H1 (cell line): ENCODE results near the gene OOSP3. TPM values are rescaled to one million over a fixed set of nuclear protein-coding genes. Genes with fewer than 3 reads are reported as not detected.
"Not testable (repeated sequence)": the region's sequence is repeated elsewhere in the genome, so short reads cannot be mapped to it uniquely, and the experiment has no call there.

Experiments used
- CTCF ChIA-PET: fragments of 300-600 bp; sonication (Branson Sonifier 250); formaldehyde crosslinking; loops from one replicate; lab custom pipeline; 2021; ENCODE audit not compliant: partially characterized antibody; lab: Charles Lee
- POLR2A ChIA-PET: fragments of 300-600 bp; sonication (Branson Sonifier 250); formaldehyde crosslinking; loops from one replicate; lab custom pipeline; 2021; ENCODE audit warnings: inconsistent platforms; ENCODE audit not compliant: partially characterized antibody; lab: Charles Lee
- DNase-seq, 2 experiments: peaks; one replicate each; pipeline versions ENCODE4 v3.0.0 to v3.0.0-alpha.2; 2010 to 2022; ENCODE audit warnings: low spot score in 2 of 2, low read depth in 1 of 2, mixed read lengths in 1 of 2
- FAIRE-seq: peaks from 2 replicates; lab custom pipeline; 2011; peaks lifted over from hg19 to GRCh38; lab: Jason Lieb, UNC
- H2AFZ ChIP-seq: 2 replicates; pipeline ENCODE4 v1.8.1; 2012; ENCODE audit warnings: low read length, inconsistent platforms
- H2AK5ac ChIP-seq: 2 replicates; pipeline ENCODE4 v1.6.1; 2013; ENCODE audit warnings: low read depth, low read length
- H2BK120ac ChIP-seq: replicated peaks from 2 replicates; pipeline ENCODE3; 2013; ENCODE audit warnings: low read depth, low read length, inconsistent platforms
- H2BK12ac ChIP-seq: 2 replicates; pipeline ENCODE4 v1.6.1; 2013; ENCODE audit warnings: low read depth, low read length
- H2BK15ac ChIP-seq: 2 replicates; pipeline ENCODE4 v1.6.1; 2013; ENCODE audit warnings: low read length
- H2BK20ac ChIP-seq: 2 replicates; pipeline ENCODE4 v1.6.1; 2013; ENCODE audit warnings: low read length
- H2BK5ac ChIP-seq: 2 replicates; pipeline ENCODE4 v1.6.1; 2013; ENCODE audit warnings: low read depth, low read length
- H3K14ac ChIP-seq: 2 replicates; pipeline ENCODE4 v1.6.1; 2013; ENCODE audit warnings: inconsistent platforms; ENCODE audit not compliant: insufficient read length
- H3K18ac ChIP-seq: 2 replicates; pipeline ENCODE4 v1.6.1; 2013; ENCODE audit warnings: low read length; ENCODE audit errors: extremely low read depth
- H3K23ac ChIP-seq: 2 replicates; pipeline ENCODE4 v1.6.1; 2013; ENCODE audit warnings: inconsistent platforms; ENCODE audit not compliant: insufficient read length
- H3K23me2 ChIP-seq: 2 replicates; pipeline ENCODE4 v1.6.1; 2013; ENCODE audit warnings: low read depth, low read length
- H3K27ac ChIP-seq: 2 replicates; pipeline ENCODE4 v1.6.1; 2011; ENCODE audit warnings: low read depth, low read length, inconsistent platforms
- H3K27me3 ChIP-seq, 4 experiments: replicated peaks in 1 of 4; 1 replicate in 1 of 4; 2 replicates in 3 of 4; pipeline versions ENCODE4 v1.6.1 to v1.8.1; 2011 to 2013; ENCODE audit warnings: low read length in 3 of 4, mild to moderate bottlenecking in 3 of 4, inconsistent platforms in 2 of 4, mixed read lengths in 2 of 4, moderate library complexity in 1 of 4; ENCODE audit not compliant: control insufficient read depth in 3 of 4, insufficient read depth in 3 of 4; ENCODE audit errors: extremely low read depth in 1 of 4
- H3K36me3 ChIP-seq, 4 experiments: 2 replicates each; pipeline versions ENCODE4 v1.6.1 to v1.8.1; 2011 to 2013; ENCODE audit warnings: mild to moderate bottlenecking in 4 of 4, low read length in 3 of 4, moderate library complexity in 2 of 4, control low read depth in 1 of 4, inconsistent platforms in 1 of 4; ENCODE audit not compliant: insufficient read depth in 4 of 4, control insufficient read depth in 2 of 4
- H3K4ac ChIP-seq: replicated peaks from 2 replicates; pipeline ENCODE3; 2013; ENCODE audit warnings: low read length, low read depth, mixed read lengths, inconsistent platforms; ENCODE audit not compliant: insufficient read length
- H3K4me1 ChIP-seq, 4 experiments: replicated peaks in 1 of 4; 1 replicate in 1 of 4; 2 replicates in 3 of 4; pipeline versions ENCODE4 v1.6.1 to v1.8.1; 2011 to 2013; ENCODE audit warnings: low read length in 3 of 4, inconsistent platforms in 2 of 4, mixed read lengths in 1 of 4; ENCODE audit not compliant: insufficient read depth in 4 of 4, control insufficient read depth in 3 of 4
- H3K4me2 ChIP-seq, 2 experiments: 2 replicates each; pipeline versions ENCODE4 v1.6.1 to v1.8.1; 2011 to 2013; ENCODE audit warnings: low read depth in 2 of 2, low read length in 2 of 2, control low read depth in 1 of 2, inconsistent platforms in 1 of 2, mild to moderate bottlenecking in 1 of 2; ENCODE audit not compliant: insufficient read depth in 1 of 2
- H3K4me3 ChIP-seq, 4 experiments: fragments of 200-600, 300-600 bp in 1 of 4; sonication (generic), shearing (Covaris generic), sonication (Bioruptor Twin) in 1 of 4; 2 replicates each; pipeline versions ENCODE4 v1.5.1 to v1.8.1; 2011 to 2016; ENCODE audit warnings: low read length in 4 of 4, low read depth in 3 of 4, control low read depth in 2 of 4, inconsistent platforms in 2 of 4, mild to moderate bottlenecking in 2 of 4, mixed read lengths in 1 of 4, moderate library complexity in 1 of 4; ENCODE audit not compliant: insufficient read depth in 2 of 4; ENCODE audit errors: extremely low read depth in 1 of 4
- H3K56ac ChIP-seq: replicated peaks from 2 replicates; pipeline ENCODE3; 2013; ENCODE audit warnings: low read depth, mild to moderate bottlenecking, mixed read lengths, low read length, inconsistent platforms; ENCODE audit not compliant: insufficient read length
- H3K79me1 ChIP-seq: 2 replicates; pipeline ENCODE4 v1.6.1; 2013; ENCODE audit warnings: low read depth, low read length, control low read depth
- H3K79me2 ChIP-seq, 2 experiments: 2 replicates each; pipeline versions ENCODE4 v1.6.1 to v1.8.1; 2012 to 2013; ENCODE audit warnings: low read length in 2 of 2, mild to moderate bottlenecking in 2 of 2, inconsistent platforms in 1 of 2; ENCODE audit not compliant: insufficient read depth in 2 of 2, control insufficient read depth in 1 of 2
- H3K9ac ChIP-seq, 4 experiments: replicated peaks in 1 of 4; 1 replicate in 1 of 4; 2 replicates in 3 of 4; pipeline versions ENCODE4 v1.6.1 to v1.8.1; 2011 to 2013; ENCODE audit warnings: low read depth in 3 of 4, low read length in 3 of 4, control low read depth in 2 of 4, mild to moderate bottlenecking in 2 of 4, moderate library complexity in 2 of 4, inconsistent platforms in 1 of 4; ENCODE audit errors: extremely low read depth in 1 of 4
- H3K9me3 ChIP-seq, 2 experiments: 2 replicates each; pipeline versions ENCODE4 v1.6.1 to v1.8.1; 2012 to 2013; ENCODE audit warnings: mild to moderate bottlenecking in 2 of 2, moderate library complexity in 2 of 2, control low read depth in 1 of 2, inconsistent platforms in 1 of 2, low read depth in 1 of 2, low read length in 1 of 2, mixed read lengths in 1 of 2; ENCODE audit not compliant: insufficient read depth in 2 of 2
- H4K20me1 ChIP-seq, 2 experiments: replicated peaks in 1 of 2; 2 replicates each; pipeline versions ENCODE3 to v1.8.1; 2011 to 2013; ENCODE audit warnings: inconsistent platforms in 2 of 2, low read length in 2 of 2, mild to moderate bottlenecking in 1 of 2; ENCODE audit not compliant: insufficient read depth in 2 of 2, control insufficient read depth in 1 of 2
- H4K5ac ChIP-seq: 2 replicates; pipeline ENCODE4 v1.6.1; 2013; ENCODE audit warnings: low read length, low read depth, mixed read lengths, inconsistent platforms; ENCODE audit not compliant: insufficient read length
- H4K8ac ChIP-seq: 2 replicates; pipeline ENCODE4 v1.8.0; 2013; ENCODE audit warnings: mild to moderate bottlenecking, moderate library complexity, low read length, inconsistent platforms; ENCODE audit not compliant: insufficient read depth; ENCODE audit errors: extremely low read depth
- H4K91ac ChIP-seq: replicated peaks from 2 replicates; pipeline ENCODE3; 2013; ENCODE audit warnings: low read length, mixed read lengths, inconsistent platforms; ENCODE audit not compliant: insufficient read length
- EGR1 ChIP-seq: IDR thresholded peaks from 2 replicates; pipeline ENCODE4 v1.6.1; 2011; ENCODE audit warnings: low read depth, low read length, borderline replicate concordance
- HDAC6 ChIP-seq: IDR thresholded peaks from one replicate; pipeline ENCODE4 v1.7.1; 2012; ENCODE audit warnings: low read depth, mild to moderate bottlenecking, inconsistent platforms, low read length, moderate library complexity
- JUN ChIP-seq: IDR thresholded peaks from 2 replicates; pipeline ENCODE4 v1.6.1; 2011; ENCODE audit warnings: low read depth, mild to moderate bottlenecking, improper control_type of control experiment, low read length
- polyA plus RNA-seq, 7 experiments: library from polyadenylated mRNA; depleted of rRNA in 3 of 7; stranded (reverse) in 5 of 7; unstranded in 2 of 7; fragments of >200 nt in 5 of 7; fragments of 200-250 nt in 2 of 7; gene quantifications; 1 replicate in 5 of 7; 2 replicates in 1 of 7; 4 replicates in 1 of 7; pipeline versions ENCODE4 v1.2.1 to v1.2.3, GENCODE V29; 2011 to 2013; ENCODE audit warnings: missing spikeins in 2 of 7, mixed read lengths in 2 of 7
- total RNA-seq: library from RNA; stranded (reverse); fragmentation: NEBNext Ultra II Directional; extraction: Animal tissue kit (Norgen Biotek cat#: 25700); gene quantifications from 2 replicates; pipeline ENCODE4 v1.2.1, GENCODE V29; 2021
- TF ChIP-seq, protein P1 (sequence below): IDR thresholded peaks from 2 replicates; pipeline ENCODE4 v1.6.1; 2011; ENCODE audit warnings: low read length, improper control_type of control experiment

The OOSP3 gene
- total and polyA plus RNA-seq, 2 of the 8 experiments (the other 6 are each of a cell fraction or from before 2014, with no cell fraction given): not detected

DNA sequence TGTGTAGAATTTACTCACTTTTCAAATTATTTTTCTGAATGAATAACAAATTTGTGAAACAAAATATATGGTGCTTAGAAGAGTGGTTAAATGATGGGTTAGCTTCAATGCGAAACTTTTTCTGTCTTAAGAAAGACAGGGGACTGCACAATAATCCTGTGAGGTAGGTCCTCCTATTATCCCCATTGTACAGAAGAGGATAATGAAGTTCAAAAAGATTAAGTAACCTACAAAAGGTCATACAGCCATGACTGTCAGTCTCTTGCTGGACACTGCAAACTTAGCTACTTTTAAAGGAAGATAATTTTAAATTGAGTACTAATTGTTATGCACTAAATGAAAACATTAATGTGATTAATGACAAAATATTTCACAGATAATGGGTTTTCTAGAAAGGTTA is 5.0 kb downstream of the OOSP3 start (continued):
- TF ChIP-seq, protein P1, sequence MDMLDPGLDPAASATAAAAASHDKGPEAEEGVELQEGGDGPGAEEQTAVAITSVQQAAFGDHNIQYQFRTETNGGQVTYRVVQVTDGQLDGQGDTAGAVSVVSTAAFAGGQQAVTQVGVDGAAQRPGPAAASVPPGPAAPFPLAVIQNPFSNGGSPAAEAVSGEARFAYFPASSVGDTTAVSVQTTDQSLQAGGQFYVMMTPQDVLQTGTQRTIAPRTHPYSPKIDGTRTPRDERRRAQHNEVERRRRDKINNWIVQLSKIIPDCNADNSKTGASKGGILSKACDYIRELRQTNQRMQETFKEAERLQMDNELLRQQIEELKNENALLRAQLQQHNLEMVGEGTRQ: no peak
- TF ChIP-seq JUN (no peak), HDAC6 (no peak), EGR1 (no peak)

DNA sequence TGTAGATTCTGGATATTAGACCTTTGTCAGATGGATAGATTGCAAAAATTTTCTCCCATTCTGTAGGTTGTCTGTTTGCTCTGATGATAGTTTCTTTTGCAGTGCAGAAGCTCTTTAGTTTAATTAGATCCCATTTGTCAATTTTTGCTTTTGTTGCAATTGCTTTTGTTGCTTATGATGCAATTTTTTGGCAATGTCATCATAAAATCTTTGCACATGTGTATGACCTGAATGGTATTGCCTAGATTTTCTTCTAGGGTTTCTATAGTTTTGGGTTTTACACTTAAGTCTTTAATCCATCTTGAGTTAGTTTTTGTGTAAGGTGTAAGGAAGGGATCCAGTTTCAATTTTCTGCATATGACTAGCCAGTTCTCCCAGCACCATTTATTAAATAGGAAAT is 8.6 kb downstream of the OOSP3 start:
- not testable (repeated sequence) for H3K27me3 ChIP-seq

More for the DNA sequence above, 8.6 kb downstream of the OOSP3 start:
- H3K4me3 ChIP-seq, H3K18ac ChIP-seq, H3K56ac ChIP-seq, H4K20me1 ChIP-seq, H3K4me2 ChIP-seq, H3K9me3 ChIP-seq, H3K9ac ChIP-seq, H3K23ac ChIP-seq, FAIRE-seq, H2BK12ac ChIP-seq, H3K79me2 ChIP-seq, H3K4me1 ChIP-seq, H4K91ac ChIP-seq, H3K27ac ChIP-seq, H3K79me1 ChIP-seq, DNase-seq, POLR2A ChIA-PET, H4K5ac ChIP-seq, H2BK5ac ChIP-seq, H2BK15ac ChIP-seq, H2AK5ac ChIP-seq, H4K8ac ChIP-seq, H3K36me3 ChIP-seq, H2BK120ac ChIP-seq, H3K4ac ChIP-seq, H2AFZ ChIP-seq, H3K14ac ChIP-seq, H3K23me2 ChIP-seq, H2BK20ac ChIP-seq: not testable (repeated sequence)
- CTCF ChIA-PET: interaction anchor here (1.1 to 1.5 kb wide), 2 partner anchors 32 to 64 kb away, joined by 4 read pairs; no protein-coding TSS in a partner anchor
